ACC112 (cell line): ENCODE data around the gene CLDN11.

ENCODE experiments used
- H2AFZ ChIP-seq: fragments of 200-600 bp; sonication (generic); one replicate; pipeline ENCODE4 v1.6.0; 2017; ENCODE audit warnings: antibody characterized with exemption, low read length; ENCODE audit not compliant: unreplicated experiment
- H3K27ac ChIP-seq: fragments of 200-600 bp; sonication (generic); 2 replicates; pipeline ENCODE4 v1.5.1; 2014; ENCODE audit warnings: low read depth, mild to moderate bottlenecking, antibody characterized with exemption, low read length, moderate library complexity
- H3K27me3 ChIP-seq: fragments of 200-600 bp; sonication (generic); 2 replicates; pipeline ENCODE4 v1.6.1; 2014; ENCODE audit warnings: mild to moderate bottlenecking, antibody characterized with exemption, low read length, moderate library complexity, mixed read lengths; ENCODE audit not compliant: insufficient read depth
- H3K36me3 ChIP-seq: fragments of 200-600 bp; sonication (generic); 2 replicates; pipeline ENCODE4 v1.6.1; 2016; ENCODE audit warnings: mild to moderate bottlenecking, antibody characterized with exemption, low read length, moderate library complexity, mixed read lengths; ENCODE audit not compliant: insufficient read depth
- H3K4me1 ChIP-seq: fragments of 200-600 bp; sonication (generic); one replicate; pipeline ENCODE4 v1.6.1; 2016; ENCODE audit warnings: low read length, mixed read lengths; ENCODE audit not compliant: insufficient read depth, unreplicated experiment, control insufficient read depth
- H3K4me3 ChIP-seq: fragments of 200-600 bp; sonication (generic); 2 replicates; pipeline ENCODE4 v1.5.1; 2014; ENCODE audit warnings: mild to moderate bottlenecking, low read depth, low read length
- H3K79me2 ChIP-seq: fragments of 200-600 bp; sonication (generic); one replicate; pipeline ENCODE4 v1.6.0; 2016; ENCODE audit warnings: low read length; ENCODE audit not compliant: control insufficient read depth, unreplicated experiment, insufficient read depth

CLDN11 gene

DNA sequence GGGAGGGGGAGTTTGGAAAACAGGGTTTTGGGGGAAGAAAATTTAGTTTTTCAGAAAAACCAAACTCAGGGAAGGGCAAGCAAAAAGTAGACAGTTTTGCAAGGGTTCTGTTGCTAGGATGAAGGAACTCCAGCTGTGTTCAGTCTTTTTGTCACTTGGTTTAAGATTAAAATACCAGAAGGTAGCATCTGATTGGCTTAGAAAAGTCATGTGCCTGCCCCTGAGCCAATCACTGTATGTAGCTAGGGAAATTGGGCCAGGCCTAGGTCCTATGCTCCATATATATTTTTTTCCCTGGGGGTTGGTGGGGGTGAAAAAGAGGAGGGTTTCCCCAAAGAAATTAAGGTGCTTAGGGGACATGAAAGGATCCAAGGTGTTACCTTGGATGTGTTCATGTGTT, 24.3 kb downstream of the CLDN11 start:
- Histone ChIP-seq H3K79me2 (no peaks in the 10 kb centered on the region), H3K36me3 (no peaks in the 10 kb centered on the region), H3K4me3 (no peak overlapping the region), H3K27me3 (no peaks in the 10 kb centered on the region), H2AFZ (no peak overlapping the region), H3K27ac (no peak overlapping the region), H3K4me1 (peaks cover 28% of the 10 kb centered on the region)

DNA sequence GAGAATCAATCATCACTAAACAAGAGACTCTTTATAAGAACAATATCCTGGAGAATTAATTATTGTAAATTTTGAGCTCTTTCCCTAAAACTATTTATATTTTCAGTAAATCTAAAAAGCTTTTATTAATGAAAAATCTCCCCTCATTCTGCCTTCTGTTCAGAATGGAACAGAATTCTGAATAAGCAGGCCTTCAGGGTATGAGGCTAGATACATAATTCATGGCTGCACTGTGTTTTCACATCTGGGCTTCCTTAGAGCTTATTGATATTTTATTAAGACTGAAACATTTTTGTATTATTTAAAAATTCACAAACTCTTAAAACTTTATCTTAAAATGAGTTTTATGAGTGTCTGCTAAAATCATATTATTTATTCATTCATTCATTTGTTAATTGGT, 24.8 kb downstream of the CLDN11 start:
- no peak overlapping the region for H3K27ac ChIP-seq
- no peaks in the 10 kb centered on the region for H3K79me2 ChIP-seq
- H3K27me3 ChIP-seq = no peaks in the 10 kb centered on the region
- H3K4me1 ChIP-seq = peaks cover 28% of the 10 kb centered on the region
- no peak overlapping the region for H2AFZ ChIP-seq
- no peaks in the 10 kb centered on the region for H3K36me3 ChIP-seq
- H3K4me3 ChIP-seq = no peak overlapping the region

DNA sequence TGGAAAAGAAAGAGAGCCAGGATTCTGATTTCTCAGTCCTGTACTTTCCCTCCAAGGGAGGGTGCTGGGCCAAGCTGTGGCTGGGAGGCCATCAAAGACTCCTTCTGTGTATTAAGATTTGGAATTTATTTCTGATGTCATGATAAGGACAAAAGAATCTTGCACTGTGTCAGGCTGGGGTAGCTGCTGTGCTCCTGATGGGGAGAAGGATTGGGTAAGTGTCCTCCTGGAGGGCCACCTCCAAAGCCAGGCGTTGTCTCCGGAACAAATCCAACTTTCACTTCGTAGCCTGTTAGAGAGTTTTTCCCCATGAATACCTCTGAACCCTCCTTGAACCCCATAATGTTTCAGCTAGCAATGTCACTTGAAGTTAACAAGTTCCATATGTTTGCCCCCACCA, 29.9 kb downstream of the CLDN11 start:
- Histone ChIP-seq H3K79me2 (no peaks in the 10 kb centered on the region), H3K4me1 (peaks cover 9% of the 10 kb centered on the region), H3K27ac (no peak overlapping the region)

DNA sequence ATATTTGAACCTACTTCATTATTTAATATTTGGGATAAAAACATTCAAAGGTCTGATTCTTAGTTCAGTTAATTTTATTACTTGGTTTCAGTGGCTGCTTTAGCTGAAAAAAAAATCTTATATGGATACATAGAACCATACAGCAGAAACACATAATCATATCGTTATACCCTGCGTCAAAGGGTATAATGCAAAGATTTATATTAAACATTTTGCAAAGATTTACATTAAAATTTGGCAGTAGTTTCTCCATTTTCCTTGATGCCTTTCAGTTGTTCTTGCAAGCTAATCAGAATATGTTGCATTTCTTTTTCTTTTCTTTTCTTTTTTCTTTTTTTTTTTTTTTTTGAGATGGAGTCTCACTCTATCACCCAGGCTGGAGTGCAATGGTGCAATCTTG, 31.4 kb downstream of the CLDN11 start:
- peaks cover 9% of the 10 kb centered on the region for H3K4me1 ChIP-seq
- no peaks in the 10 kb centered on the region for H3K79me2 ChIP-seq
- no peaks in the 10 kb centered on the region for H3K27me3 ChIP-seq
- no peaks in the 10 kb centered on the region for H3K36me3 ChIP-seq
- no peak overlapping the region for H3K27ac ChIP-seq
- no peak overlapping the region for H2AFZ ChIP-seq
- H3K4me3 ChIP-seq = no peak overlapping the region

More for the DNA sequence above, 29.9 kb downstream of the CLDN11 start:
- no peaks in the 10 kb centered on the region for H3K36me3 ChIP-seq
- H2AFZ ChIP-seq = peak overlapping the region; percentile 54
- peak overlapping the region; percentile 51; the same call in 1 of the 2 replicates for H3K4me3 ChIP-seq
- H3K27me3 ChIP-seq = no peaks in the 10 kb centered on the region

DNA sequence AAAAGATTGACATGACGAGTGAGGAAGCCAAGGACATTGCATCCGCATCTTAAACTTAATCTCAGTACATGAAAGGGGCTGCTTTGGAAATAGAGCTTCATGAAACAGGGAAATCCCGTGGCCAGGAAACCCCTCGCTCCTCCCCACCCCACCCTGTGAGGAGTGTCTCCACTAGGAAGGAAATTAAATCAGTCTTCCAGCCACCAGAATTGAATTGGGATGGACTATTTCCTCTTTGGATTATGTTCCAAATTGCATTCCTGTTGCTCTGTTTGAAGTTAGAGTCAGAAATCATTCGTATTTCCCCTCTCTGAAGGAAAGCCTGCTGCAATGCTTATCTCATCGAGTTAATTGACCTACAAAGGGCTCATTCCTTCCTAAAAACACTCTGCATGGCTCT, 35.8 kb downstream of the CLDN11 start:
- no peak overlapping the region for H3K27ac ChIP-seq
- no peak overlapping the region for H3K4me3 ChIP-seq
- no peaks in the 10 kb centered on the region for H3K27me3 ChIP-seq
- H2AFZ ChIP-seq = no peak overlapping the region
- no peaks in the 10 kb centered on the region for H3K36me3 ChIP-seq
- no peaks in the 10 kb centered on the region for H3K79me2 ChIP-seq
- H3K4me1 ChIP-seq = no peaks in the 10 kb centered on the region

DNA sequence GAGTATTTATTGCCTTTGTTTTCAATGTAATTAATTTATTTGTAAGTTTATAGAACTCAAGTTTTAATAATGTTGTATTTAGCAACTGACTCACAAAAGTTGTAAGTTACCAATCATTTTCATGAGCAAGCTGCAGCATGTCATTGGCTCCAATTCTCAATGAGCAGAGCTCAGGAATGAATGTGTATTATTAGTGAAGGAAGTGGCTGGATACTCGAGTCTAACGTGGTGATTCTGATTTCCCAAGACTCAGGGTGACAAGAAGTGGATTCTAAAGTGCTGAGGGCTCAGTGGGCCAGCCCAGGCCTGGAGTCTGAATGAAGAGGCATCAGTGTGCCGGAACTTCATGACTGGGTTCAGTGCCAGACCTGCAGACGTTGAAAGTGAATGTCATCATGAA, 39.6 kb downstream of the CLDN11 start:
- Histone ChIP-seq H3K27me3 (no peaks in the 10 kb centered on the region), H3K27ac (no peak overlapping the region), H2AFZ (no peak overlapping the region), H3K4me1 (no peaks in the 10 kb centered on the region), H3K79me2 (no peaks in the 10 kb centered on the region), H3K4me3 (no peak overlapping the region), H3K36me3 (no peaks in the 10 kb centered on the region)

DNA sequence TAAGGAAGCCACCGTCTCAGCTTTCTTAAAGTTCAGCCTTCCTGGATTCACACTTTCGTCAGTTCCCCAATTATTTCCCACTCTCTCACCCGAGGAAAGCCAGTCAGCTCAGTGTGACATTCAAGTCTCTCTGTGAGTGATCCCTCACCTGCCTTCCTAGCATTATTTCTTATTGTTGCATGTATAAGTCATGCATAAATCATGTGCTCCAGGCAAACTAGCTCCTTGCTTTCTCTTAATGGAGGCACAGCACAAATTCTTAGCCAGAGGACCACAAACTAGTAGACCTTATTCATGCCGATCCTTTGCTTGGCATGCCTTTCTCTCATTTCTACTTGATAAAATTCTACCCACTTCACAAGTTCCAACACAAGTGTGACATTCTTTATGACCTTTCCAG, 44.3 kb downstream of the CLDN11 start:
- no peaks in the 10 kb centered on the region for H3K79me2 ChIP-seq
- H3K4me1 ChIP-seq = no peaks in the 10 kb centered on the region
- H3K27me3 ChIP-seq = no peaks in the 10 kb centered on the region
- no peak overlapping the region for H2AFZ ChIP-seq
- H3K36me3 ChIP-seq = no peaks in the 10 kb centered on the region
- no peak overlapping the region for H3K4me3 ChIP-seq
- H3K27ac ChIP-seq = no peak overlapping the region

DNA sequence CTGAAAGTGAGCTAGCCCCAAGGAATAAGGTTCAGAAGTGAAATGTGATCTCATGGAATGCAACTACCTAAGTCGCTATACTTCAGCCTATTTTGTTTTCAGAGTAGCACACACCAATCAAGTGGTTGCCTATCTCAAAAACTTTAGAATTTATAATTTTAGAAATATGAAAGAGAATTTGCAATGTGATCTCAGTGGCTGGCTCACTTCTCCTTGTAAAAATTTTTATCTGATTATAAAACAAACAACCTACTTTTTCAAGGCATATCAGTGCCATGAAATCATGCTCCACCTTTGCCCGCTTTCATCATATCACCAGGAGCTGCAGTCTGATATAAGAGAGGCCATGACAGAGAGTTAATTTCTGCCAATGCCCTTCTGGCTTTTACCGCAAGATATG, 47.3 kb downstream of the CLDN11 start:
- H3K4me3 ChIP-seq = no peak overlapping the region
- no peaks in the 10 kb centered on the region for H3K27me3 ChIP-seq
- no peak overlapping the region for H2AFZ ChIP-seq
- H3K79me2 ChIP-seq = no peaks in the 10 kb centered on the region
- peaks cover 16% of the 10 kb centered on the region for H3K4me1 ChIP-seq
- no peak overlapping the region for H3K27ac ChIP-seq
- H3K36me3 ChIP-seq = no peaks in the 10 kb centered on the region

DNA sequence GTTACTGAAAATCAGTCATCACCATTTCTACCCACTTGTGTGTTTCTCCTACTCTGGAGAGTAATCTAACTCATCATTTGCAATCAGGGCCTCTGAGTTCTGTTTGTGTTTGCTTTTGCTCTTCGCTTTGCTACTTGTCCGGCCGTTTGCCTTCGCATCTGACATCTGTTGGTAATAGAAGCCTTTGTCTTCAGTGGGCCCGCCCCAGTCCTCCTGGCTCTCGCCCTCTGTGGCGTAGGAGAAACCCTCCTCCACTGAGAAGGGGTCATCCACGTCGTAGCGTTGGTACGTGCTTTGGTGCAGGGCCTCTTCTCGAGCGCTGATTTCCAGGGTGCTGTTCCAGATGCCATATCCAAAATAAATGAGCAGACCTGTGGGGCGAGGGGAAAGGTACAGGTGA, 48.3 kb downstream of the CLDN11 start:
- H3K4me3 ChIP-seq = no peak overlapping the region
- H3K36me3 ChIP-seq = no peaks in the 10 kb centered on the region
- H2AFZ ChIP-seq = no peak overlapping the region
- H3K27ac ChIP-seq = no peak overlapping the region
- H3K27me3 ChIP-seq = no peaks in the 10 kb centered on the region
- H3K4me1 ChIP-seq = peaks cover 18% of the 10 kb centered on the region
- H3K79me2 ChIP-seq = no peaks in the 10 kb centered on the region

DNA sequence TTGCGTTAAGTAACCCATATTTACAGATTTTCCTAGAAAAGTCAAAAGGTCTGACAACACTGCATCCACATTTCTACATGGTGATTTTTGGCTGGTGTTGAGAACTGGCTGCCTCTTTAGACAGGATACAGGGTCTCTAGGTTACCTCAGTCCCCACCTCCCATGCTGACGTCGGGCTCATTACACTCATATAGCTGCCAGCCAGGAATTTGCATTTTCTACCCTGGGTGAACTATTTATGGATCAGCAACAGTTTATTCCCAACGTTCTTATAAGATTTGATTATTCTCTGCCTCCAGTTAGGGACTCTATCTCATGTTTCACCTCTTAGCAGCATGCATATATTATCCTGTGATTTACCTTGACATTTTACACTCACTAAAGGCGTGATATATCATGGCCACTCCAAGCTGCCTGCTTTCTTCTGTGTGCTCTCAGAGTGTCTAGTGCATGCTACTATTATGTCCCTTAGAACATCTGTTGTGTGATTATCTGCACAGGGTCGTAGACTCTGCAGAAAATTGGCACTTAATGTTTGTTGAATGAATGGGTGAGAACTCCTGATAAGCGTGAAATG, 49.0 kb downstream of the CLDN11 start:
- Histone ChIP-seq H3K4me3 (no peak overlapping the region), H3K36me3 (no peaks in the 10 kb centered on the region), H3K27ac (no peak overlapping the region), H2AFZ (no peak overlapping the region), H3K79me2 (no peaks in the 10 kb centered on the region), H3K27me3 (no peaks in the 10 kb centered on the region), H3K4me1 (peaks cover 18% of the 10 kb centered on the region)

DNA sequence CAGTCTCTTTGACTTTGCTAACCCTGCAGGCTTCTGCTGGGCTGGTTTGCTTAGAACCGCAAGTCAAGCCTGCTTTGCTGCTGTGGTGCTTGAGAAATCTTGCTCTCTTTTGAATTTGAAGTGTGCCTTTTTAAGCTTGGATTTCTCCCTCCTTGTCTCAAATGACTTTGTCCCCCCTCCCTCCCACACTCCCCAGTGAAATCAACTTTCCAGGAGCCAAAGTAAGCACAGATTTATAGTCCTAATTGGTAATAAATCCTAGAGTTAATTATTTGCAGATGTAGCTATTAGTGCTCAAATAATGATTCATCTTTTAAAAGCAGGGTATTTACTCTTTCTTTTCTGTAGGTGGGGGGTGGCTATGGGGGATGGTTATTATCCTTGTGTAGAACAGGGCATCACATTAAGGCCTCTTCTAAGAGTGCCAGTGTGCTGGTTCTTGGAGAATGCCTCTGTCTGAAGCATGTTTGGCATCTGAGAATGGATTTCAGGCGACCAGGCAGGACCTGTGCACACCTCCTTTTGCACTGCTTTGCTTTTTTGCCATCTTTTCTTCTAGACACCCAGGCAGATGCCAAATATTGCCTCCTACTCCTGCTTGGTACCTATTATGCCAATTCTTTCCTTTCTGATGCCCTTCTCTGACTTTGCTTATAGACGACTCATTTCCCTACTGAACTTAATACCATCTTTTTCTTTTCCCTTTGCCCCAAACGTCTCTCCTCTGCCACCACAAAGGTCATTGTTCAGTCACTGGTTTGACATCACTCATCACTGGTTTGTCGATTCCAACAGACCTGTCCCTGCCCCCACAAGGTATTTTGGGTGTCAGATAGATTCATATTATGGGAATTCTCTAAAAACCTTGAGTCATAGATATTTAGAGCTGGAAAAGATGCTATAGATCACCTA, 50.7 kb downstream of the CLDN11 start:
- Histone ChIP-seq H3K4me3 (no peak overlapping the region), H3K36me3 (no peaks in the 10 kb centered on the region), H3K27ac (no peak overlapping the region), H3K79me2 (no peaks in the 10 kb centered on the region), H2AFZ (no peak overlapping the region), H3K27me3 (no peaks in the 10 kb centered on the region), H3K4me1 (peaks cover 18% of the 10 kb centered on the region)
